PC-9 (cell line): ENCODE measurements around the gene FRMD4B. TPM values are rescaled to one million over a fixed set of nuclear protein-coding genes. Genes with fewer than 3 reads are reported as not detected.

Experiments
- BruUV-seq: library from RNA; stranded (reverse); fragments of 400-500 nt; replicated peaks from 2 replicates; lab custom pipeline; 2021; lab: Mats Ljungman, UMichigan
- CTCF ChIA-PET: fragments of 300-600 bp; sonication (Branson Sonifier 250); formaldehyde crosslinking; loops from one replicate; lab custom pipeline; 2022; ENCODE audit warnings: antibody characterized with exemption; lab: Charles Lee
- POLR2A ChIA-PET: fragments of 300-600 bp; sonication (Branson Sonifier 250); formaldehyde crosslinking; loops from one replicate; lab custom pipeline; 2022; ENCODE audit warnings: antibody characterized with exemption; ENCODE audit not compliant: unreplicated experiment; lab: Charles Lee
- DNase-seq, 2 experiments: peaks; one replicate each; pipeline versions ENCODE4 v3.0.0 to v3.0.0-alpha.2; 2015 to 2022; ENCODE audit warnings: mixed read lengths in 1 of 2
- H2AFZ ChIP-seq: fragments of 200-600 bp; sonication (generic); 2 replicates; pipeline ENCODE4 v1.8.1; 2017; ENCODE audit warnings: antibody characterized with exemption
- H3F3A ChIP-seq: fragments of 200-600 bp; sonication (generic); 2 replicates; pipeline ENCODE4 v1.8.1; 2017; ENCODE audit warnings: antibody characterized with exemption, mild to moderate bottlenecking, low read depth; ENCODE audit not compliant: insufficient read depth
- H3K27ac ChIP-seq: fragments of 200-600 bp; sonication (generic); 2 replicates; pipeline ENCODE4 v1.6.1; 2016; ENCODE audit warnings: mixed run types
- H3K27me3 ChIP-seq: fragments of 200-600 bp; sonication (generic); 2 replicates; pipeline ENCODE4 v1.6.1; 2016; ENCODE audit warnings: low read depth, mixed run types; ENCODE audit not compliant: insufficient read depth
- H3K36me3 ChIP-seq: fragments of 200-600 bp; sonication (generic); 2 replicates; pipeline ENCODE4 v1.6.1; 2016; ENCODE audit warnings: low read depth, mixed run types
- H3K4me1 ChIP-seq: fragments of 200-600 bp; sonication (generic); replicated peaks from 2 replicates; pipeline ENCODE4 v1.6.1; 2016; ENCODE audit warnings: mixed run types; ENCODE audit not compliant: insufficient read depth
- H3K4me2 ChIP-seq: fragments of 200-600 bp; sonication (generic); 2 replicates; pipeline ENCODE4 v1.6.1; 2017; ENCODE audit warnings: mixed run types
- H3K4me3 ChIP-seq: fragments of 200-600 bp; sonication (generic); 2 replicates; pipeline ENCODE4 v1.6.1; 2016; ENCODE audit warnings: mixed run types
- H3K79me2 ChIP-seq: fragments of 200-600 bp; sonication (generic); 2 replicates; pipeline ENCODE4 v1.6.1; 2017; ENCODE audit warnings: low read depth, mixed run types
- H3K9me2 ChIP-seq: fragments of 200-600 bp; sonication (generic); 2 replicates; pipeline ENCODE4 v1.8.1; 2017; ENCODE audit warnings: mild to moderate bottlenecking; ENCODE audit not compliant: insufficient read depth
- H3K9me3 ChIP-seq: fragments of 200-600 bp; sonication (generic); 2 replicates; pipeline ENCODE4 v1.8.1; 2016; ENCODE audit warnings: low read depth; ENCODE audit not compliant: insufficient read depth
- H4K20me1 ChIP-seq: fragments of 200-600 bp; sonication (generic); 2 replicates; pipeline ENCODE4 v1.8.1; 2017; ENCODE audit not compliant: insufficient read depth
- CTCF ChIP-seq: fragments of 200-600 bp; sonication (generic); conservative IDR thresholded peaks from 2 replicates; pipeline ENCODE4 v1.6.1; 2017; ENCODE audit warnings: mixed run types, antibody characterized with exemption, mild to moderate bottlenecking, moderate library complexity
- EZH2 ChIP-seq: fragments of 200-600 bp; sonication (generic); IDR thresholded peaks from 2 replicates; pipeline ENCODE4 v1.8.0; 2017; ENCODE audit warnings: antibody characterized with exemption, low read depth
- intact Hi-C: fragments of 100-400 bp; cut with micrococcal nuclease; formaldehyde crosslinking; loops from one replicate; pipeline ENCODE4 v1.10.0; 2022; ENCODE audit not compliant: unreplicated experiment
- total RNA-seq: library from RNA; stranded (reverse); gene quantifications from 2 replicates; pipeline ENCODE4 v1.2.3, GENCODE V29; 2021

The FRMD4B gene
- total RNA-seq, 1 experiment from 2014 or later: 10.2 TPM

GRCh38 chr3:69343875-69344274, 42.0 kb downstream of the FRMD4B start:
- H3K9me2 ChIP-seq: no peaks in the 10 kb centered on the region
- H2AFZ ChIP-seq: no peak overlapping the region
- no peaks in the 10 kb centered on the region for H3K36me3 ChIP-seq
- H3K4me3 ChIP-seq: no peak overlapping the region
- H4K20me1 ChIP-seq: no peaks in the 10 kb centered on the region
- intact Hi-C loops: no loop called here
- no peaks in the 10 kb centered on the region for H3K9me3 ChIP-seq
- ChIA-PET CTCF (no interaction called here), POLR2A (no interaction called here)
- no peaks in the 10 kb centered on the region for H3K4me1 ChIP-seq
- TF ChIP-seq EZH2: no peak
- TF ChIP-seq CTCF: no peak
- DNase-seq: no peak
- H3K79me2 ChIP-seq: no peaks in the 10 kb centered on the region
- BruUV-seq: no TSS peak
- no peak overlapping the region for H3K27ac ChIP-seq
- H3K27me3 ChIP-seq: no peaks in the 10 kb centered on the region
- no peak overlapping the region for H3K4me2 ChIP-seq
- H3F3A ChIP-seq: no peaks in the 10 kb centered on the region

GRCh38 chr3:69342074-69342473, 43.8 kb downstream of the FRMD4B start:
- POLR2A ChIA-PET: no interaction called here
- no peak overlapping the region for H2AFZ ChIP-seq
- BruUV-seq: no TSS peak
- H3K27me3 ChIP-seq: no peaks in the 10 kb centered on the region
- TF ChIP-seq EZH2 (no peak), CTCF (no peak)
- H3K4me1 ChIP-seq: no peaks in the 10 kb centered on the region
- no peaks in the 10 kb centered on the region for H3K9me3 ChIP-seq
- H4K20me1 ChIP-seq: no peaks in the 10 kb centered on the region
- no peaks in the 10 kb centered on the region for H3K36me3 ChIP-seq
- H3K27ac ChIP-seq: no peak overlapping the region
- no peaks in the 10 kb centered on the region for H3F3A ChIP-seq
- no peak for DNase-seq
- no peaks in the 10 kb centered on the region for H3K79me2 ChIP-seq
- CTCF ChIA-PET: interaction anchor here (0.6 kb wide), 1 partner anchor 36 kb away, joined by 4 read pairs; no protein-coding TSS in a partner anchor
- no peak overlapping the region for H3K4me2 ChIP-seq
- H3K9me2 ChIP-seq: no peaks in the 10 kb centered on the region
- no peak overlapping the region for H3K4me3 ChIP-seq
- intact Hi-C loops: no loop called here

- ChIA-PET CTCF (no interaction called here), POLR2A (no interaction called here)
- H3K79me2 ChIP-seq: no peaks in the 10 kb centered on the region
- no peak overlapping the region for H3K4me2 ChIP-seq
- H3K4me1 ChIP-seq: no peaks in the 10 kb centered on the region
- no TSS peak for BruUV-seq
- H2AFZ ChIP-seq: no peak overlapping the region
- no peaks in the 10 kb centered on the region for H3F3A ChIP-seq
- H3K9me3 ChIP-seq: no peaks in the 10 kb centered on the region
- no peak for DNase-seq
- H3K27me3 ChIP-seq: no peaks in the 10 kb centered on the region
- H4K20me1 ChIP-seq: no peaks in the 10 kb centered on the region
- intact Hi-C loops: no loop called here
- no peak overlapping the region for H3K27ac ChIP-seq
- no peaks in the 10 kb centered on the region for H3K9me2 ChIP-seq
- no peaks in the 10 kb centered on the region for H3K36me3 ChIP-seq
- TF ChIP-seq EZH2: no peak
- H3K4me3 ChIP-seq: no peak overlapping the region
Observed at GRCh38 chr3:69339760-69340159, 46.1 kb downstream of the FRMD4B start.

GRCh38 chr3:69338911-69339310, 47.0 kb downstream of the FRMD4B start:
- no peaks in the 10 kb centered on the region for H3K79me2 ChIP-seq
- no peaks in the 10 kb centered on the region for H3K36me3 ChIP-seq
- H3K9me2 ChIP-seq: no peaks in the 10 kb centered on the region
- POLR2A ChIA-PET: no interaction called here
- H3K4me1 ChIP-seq: no peaks in the 10 kb centered on the region
- no peaks in the 10 kb centered on the region for H3F3A ChIP-seq
- CTCF ChIA-PET: no interaction called here
- no peak overlapping the region for H3K4me2 ChIP-seq
- H4K20me1 ChIP-seq: no peaks in the 10 kb centered on the region
- no peak overlapping the region for H3K27ac ChIP-seq
- TF ChIP-seq CTCF (no peak), EZH2 (no peak)
- no peaks in the 10 kb centered on the region for H3K9me3 ChIP-seq
- H2AFZ ChIP-seq: no peak overlapping the region
- no peak overlapping the region for H3K4me3 ChIP-seq
- BruUV-seq: no TSS peak
- intact Hi-C loops: no loop called here
- no peak for DNase-seq
- H3K27me3 ChIP-seq: no peaks in the 10 kb centered on the region
